IPS-NIHi7 (cell line): Measurements from ENCODE around the gene EME2.
A peak's percentile ranks its signal among the peaks of the same experiment; 100 is the strongest.
"Not testable (repeated sequence)": the region's sequence is repeated elsewhere in the genome, so short reads cannot be mapped to it uniquely, and the experiment has no call there.

Source experiments
- DNase-seq: peaks from one replicate; pipeline ENCODE4 v3.0.0; 2012; ENCODE audit warnings: mixed read lengths; ENCODE audit errors: extremely low spot score

The EME2 gene

DNA sequence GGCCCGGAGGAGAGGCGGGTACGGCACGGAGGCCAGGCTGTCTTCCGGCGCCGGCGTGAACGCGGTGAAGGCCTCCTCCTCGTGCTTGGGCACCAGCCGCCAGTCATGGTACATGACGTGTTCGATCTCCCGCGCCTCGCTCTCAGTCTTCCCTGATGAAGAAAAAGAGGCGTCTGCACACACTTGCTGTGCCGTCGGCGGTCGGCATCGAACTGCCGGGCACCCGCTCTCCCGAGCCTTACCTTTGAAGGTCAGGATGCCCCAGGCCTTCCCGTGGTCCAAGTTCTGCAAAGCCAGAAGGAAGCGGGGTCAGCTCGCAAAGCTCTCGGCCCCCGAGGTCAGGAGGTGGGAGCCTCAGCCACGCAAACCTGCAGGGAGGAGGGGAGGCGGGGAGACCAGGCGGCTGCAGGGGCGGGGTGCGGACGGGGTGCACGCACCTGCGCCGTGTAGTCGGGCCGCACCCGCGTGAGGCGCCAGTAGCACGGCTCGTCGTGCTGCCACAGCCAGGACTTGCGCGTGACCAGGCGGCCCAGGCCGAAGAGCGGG, at the start of gene EME2:
Gene EME2 (plus strand): TSS at position 449 of the 546 bp plus-strand sequence. CDS start 418 bp downstream, outside the sequence.
- no peak for DNase-seq

DNA sequence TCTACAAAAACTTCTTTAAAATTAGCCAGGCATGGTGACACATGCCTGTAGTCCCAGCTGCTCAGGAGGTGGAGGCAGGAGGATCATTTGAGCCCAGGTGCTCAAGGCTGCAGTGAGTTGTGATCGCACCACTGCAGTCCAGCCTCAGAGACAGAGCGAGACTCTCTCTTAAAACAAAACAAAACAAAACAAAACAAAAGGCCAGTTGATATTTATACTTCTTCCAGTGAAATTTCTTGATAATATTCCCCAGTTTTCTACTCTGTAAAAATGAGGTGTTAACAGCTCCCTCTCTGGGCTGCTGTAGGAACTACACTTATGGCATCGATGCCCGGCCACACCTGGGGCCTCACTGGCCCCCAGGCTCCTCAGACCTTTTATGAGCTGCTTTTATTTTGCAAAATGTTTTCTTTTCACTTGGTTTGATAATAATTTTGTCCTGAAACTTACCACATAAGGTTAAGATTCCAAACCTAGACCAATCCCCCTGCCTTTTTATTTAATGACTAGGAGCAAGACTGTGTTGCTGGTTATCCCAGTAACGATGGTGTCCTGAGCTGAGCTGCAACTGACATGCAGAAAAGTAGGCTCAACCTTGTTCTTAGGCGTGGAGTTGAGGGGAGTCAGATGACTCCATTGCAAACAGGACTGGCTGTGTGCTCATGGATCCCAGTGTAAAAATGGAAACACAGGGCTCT, 49.0 kb upstream of the EME2 start:
- peak; percentile 78 for DNase-seq

DNA sequence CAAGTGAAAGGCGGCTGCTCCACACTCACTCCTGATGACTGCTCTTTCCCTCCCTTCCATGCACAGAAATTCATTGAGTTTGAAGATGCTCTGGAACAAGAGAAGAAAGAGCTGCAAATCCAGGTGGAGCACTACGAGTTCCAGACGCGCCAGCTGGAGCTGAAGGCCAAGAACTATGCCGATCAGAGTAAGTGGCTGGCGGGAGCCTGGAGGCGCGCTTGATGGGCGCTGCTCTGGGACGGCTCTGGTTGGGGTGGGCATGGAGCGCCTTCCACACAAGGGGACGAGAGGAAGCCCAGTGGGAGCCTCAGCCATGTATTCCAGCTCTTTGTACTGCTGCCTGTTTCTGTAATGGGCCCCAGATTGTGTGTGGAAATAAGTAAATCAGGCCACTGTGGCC, 48.1 kb upstream of the EME2 start:
- DNase-seq, result no peak

DNA sequence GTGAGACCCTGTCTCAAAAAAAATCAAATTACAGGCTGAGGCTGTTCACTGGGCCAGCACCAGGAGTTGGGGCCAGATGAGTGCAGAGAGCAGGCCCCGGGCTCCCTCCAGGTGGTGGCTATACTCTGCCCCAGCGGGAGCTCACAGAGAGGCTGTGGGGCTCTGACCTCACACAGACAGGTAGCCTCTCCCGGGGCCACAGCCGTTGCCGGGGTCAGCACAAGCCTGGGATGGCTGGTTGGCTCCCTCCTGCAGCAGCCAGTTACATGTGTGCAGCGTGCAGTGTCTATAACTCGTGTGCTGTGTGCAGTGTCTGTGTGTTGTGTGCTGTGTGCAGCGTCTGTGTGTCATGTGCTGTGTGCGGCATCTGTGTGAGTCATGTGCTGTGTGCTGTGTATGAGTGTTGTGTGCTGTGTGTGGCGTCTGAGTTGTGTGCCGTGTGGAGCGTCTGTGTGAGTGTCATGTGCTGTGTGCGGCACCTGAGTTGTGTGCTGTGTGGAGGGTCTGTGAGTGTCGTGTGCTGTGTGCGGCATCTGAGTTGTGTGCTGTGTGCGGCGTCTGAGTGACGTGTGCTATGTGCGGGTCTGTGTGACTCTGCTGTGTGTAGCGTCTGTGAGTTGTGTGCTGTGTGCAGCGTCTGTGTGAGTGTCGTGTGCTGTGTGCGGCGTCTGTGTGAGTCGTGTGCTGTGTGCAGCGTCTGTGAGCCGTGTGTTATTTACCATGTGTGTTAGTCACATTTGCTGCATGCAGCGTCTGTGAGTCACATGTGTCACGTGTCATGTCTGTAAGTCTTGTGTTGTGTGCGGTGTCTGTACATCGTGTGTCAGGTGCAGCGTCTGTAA, 45.7 kb upstream of the EME2 start:
- DNase-seq, result no peak

GRCh38 chr16:1727651-1728624, 44.7 kb upstream of the EME2 start:
- no peak for DNase-seq

- no peak for DNase-seq
These were observed 43.6 kb upstream of the EME2 start for GRCh38 chr16:1729026-1729425.

- DNase-seq, result no peak
These were observed 43.2 kb upstream of the EME2 start for GRCh38 chr16:1729445-1729844.

- no peak for DNase-seq
These were observed 41.5 kb upstream of the EME2 start for GRCh38 chr16:1731073-1731472.

- DNase-seq, result no peak
These were observed 41.0 kb upstream of the EME2 start for GRCh38 chr16:1731603-1732002.

DNA sequence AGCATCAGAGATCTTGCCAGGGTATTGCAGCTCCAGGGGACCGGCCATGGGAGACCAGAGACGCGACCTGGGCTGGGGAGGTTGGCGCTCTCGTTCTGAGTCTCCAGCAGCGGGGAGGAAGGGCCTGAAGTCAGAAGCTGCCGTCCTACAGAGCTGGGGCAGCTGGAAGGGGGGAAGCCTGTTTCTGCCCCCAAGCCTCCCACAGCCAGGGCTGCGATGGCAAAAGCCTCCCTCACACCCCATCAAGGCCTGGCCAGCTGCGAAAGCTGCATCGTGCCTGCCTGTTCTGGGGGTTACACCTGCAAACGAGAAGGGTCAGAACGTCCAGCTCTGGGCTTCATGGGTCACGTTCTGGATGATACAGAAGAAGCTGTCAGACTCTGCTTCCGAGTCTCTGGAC, 40.5 kb upstream of the EME2 start:
- DNase-seq, result no peak

GRCh38 chr16:1732551-1732987, 40.0 kb upstream of the EME2 start:
- not testable (repeated sequence) for DNase-seq

- no peak for DNase-seq
These were observed 38.5 kb upstream of the EME2 start for GRCh38 chr16:1734123-1734522.

- no peak for DNase-seq
These were observed 37.8 kb upstream of the EME2 start for GRCh38 chr16:1734816-1735215.

DNA sequence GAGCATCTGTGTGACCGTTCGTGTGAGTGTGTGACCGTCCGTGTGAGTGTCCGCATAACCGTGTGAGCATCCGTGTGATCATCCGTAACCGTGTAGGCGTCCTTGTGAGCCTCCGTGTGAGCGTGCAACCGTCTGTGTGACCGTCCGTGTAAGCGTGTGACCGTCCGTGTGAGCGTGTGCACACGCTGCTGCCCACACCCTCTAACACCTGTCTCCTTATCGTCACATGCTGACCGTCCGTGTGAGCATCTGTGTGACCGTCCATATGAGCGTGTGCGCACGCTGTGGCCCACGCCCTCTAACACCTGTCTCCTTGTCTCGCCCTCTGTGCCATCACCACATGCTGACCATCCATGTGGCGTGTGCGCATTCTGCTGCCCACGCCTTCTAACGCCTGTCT, 32.4 kb upstream of the EME2 start:
- no peak for DNase-seq

- DNase-seq, result no peak
These were observed 31.7 kb upstream of the EME2 start for GRCh38 chr16:1740781-1741490.

DNA sequence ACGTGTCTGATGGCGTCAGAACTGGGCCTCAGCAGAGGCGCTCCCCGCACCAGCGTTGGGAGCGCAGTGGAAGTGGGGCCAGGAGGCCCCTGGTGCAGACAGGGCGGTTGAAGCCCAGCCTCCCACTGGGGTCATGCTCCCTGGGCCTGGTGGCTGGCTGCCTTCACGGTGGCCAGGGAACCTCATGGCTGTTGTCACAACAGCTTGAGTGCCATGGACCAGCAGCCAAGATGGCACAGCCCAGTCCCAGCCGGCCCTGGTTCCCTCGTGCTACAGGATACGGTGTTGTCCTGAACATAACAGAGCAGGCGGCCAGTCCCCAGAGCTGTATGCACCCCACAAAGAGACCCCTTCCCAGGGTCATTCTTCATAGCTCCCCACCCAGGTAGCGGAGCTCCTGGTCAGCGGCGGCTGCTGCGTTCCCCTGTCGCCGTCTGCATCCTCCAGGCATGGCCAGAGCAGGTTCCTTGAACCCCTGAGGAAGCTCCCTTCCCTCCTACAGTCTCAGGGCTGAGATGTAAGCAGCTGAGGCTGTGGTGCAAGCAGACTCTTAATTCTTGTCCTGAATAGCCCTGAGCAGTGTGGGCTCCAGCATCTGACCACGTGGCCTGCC, 31.0 kb upstream of the EME2 start:
- no peak for DNase-seq

DNA sequence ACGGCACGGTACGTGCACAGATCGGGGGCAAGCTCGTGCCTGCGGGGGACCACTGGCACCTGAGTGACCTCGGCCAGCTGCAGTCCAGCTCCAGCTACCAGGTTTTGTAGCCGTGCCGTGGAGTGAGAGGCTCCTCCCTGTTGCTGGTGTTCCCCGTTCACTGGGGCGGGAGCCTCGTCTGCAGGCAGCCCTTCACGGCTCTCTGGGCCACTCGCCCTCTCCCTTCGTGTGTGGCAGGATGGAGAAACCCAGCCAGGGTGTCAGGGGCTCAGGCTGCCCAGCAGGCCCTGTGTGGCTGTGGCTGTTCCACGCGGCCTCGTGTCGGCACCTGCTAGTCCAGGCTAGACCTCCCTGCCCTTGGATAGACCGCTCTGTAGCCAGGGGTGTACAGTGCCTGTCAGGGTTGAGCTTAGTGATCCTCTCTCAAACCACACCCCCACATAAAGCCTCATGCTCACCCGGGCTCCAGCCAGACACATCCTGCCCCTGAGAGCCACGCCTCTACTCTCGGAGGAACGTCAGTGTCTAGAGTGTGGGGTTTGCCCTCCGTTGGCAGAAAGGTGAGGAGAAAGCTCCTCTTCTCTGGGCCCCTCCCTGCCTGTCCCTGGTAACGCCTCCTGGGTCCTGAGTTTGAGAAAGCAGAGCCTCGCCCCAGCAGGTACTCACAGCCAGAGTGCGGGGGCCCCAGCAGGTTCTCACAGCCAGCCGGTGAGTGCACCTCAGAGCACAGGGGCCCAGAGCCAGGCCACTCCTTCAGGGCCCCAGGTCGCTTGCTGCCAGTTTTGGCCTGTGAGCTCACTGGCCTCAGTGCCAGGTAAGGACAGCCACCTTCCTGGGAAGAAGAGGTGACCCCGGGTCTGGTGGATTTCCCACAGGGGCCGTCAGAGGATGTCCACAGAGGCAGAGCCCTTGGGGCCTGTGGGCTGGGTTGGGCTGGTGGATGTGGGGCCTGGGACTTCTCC, 29.0 kb upstream of the EME2 start:
- no peak for DNase-seq

DNA sequence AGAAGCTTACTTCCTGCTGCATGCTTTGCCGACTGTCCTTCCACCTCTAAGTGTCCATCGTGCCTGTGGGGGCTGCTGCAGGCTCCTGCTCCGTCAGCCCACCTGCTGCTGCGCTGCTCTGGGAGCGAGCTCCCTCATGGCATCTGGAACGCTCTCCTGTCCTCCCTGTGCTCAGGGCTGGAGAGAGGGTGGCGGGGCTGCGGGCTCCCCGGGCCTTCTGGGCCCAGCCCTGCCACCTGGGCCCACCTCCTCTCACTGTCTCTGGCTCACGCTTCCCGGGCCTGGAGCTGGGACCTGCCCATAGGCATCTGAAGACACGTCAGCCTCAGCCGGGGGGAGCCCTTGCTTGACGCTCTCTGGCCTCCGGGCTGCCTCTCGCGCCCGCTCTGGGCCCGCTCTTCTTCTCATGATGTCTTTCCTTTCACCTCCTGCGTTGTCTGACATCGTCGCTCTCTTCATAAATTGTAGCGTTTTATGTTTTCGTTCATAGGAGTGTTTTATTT, 28.2 kb upstream of the EME2 start:
- no peak for DNase-seq
